ENCODE results near the gene TADA2B.

DNA sequence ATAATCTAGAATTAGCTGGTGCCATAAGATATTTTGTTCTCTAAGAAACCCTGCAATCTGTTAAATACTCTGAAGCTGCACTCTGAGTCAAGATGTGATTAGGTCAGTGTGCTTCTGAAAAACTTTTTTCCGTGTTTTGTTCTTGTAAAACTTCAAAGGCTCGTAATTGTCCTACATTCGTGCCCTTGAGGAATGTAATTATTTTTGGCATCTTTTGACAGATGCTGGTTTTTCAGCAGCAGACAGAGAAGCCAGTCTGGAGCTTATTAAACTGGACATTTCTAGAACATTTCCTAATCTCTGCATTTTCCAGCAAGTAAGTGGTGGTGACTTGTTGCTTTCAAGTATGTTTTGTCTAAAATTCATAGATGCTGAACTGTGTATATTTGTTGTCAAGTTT lies 36.8 kb upstream of the TADA2B start:
- TF ChIP-seq, protein P1, sequence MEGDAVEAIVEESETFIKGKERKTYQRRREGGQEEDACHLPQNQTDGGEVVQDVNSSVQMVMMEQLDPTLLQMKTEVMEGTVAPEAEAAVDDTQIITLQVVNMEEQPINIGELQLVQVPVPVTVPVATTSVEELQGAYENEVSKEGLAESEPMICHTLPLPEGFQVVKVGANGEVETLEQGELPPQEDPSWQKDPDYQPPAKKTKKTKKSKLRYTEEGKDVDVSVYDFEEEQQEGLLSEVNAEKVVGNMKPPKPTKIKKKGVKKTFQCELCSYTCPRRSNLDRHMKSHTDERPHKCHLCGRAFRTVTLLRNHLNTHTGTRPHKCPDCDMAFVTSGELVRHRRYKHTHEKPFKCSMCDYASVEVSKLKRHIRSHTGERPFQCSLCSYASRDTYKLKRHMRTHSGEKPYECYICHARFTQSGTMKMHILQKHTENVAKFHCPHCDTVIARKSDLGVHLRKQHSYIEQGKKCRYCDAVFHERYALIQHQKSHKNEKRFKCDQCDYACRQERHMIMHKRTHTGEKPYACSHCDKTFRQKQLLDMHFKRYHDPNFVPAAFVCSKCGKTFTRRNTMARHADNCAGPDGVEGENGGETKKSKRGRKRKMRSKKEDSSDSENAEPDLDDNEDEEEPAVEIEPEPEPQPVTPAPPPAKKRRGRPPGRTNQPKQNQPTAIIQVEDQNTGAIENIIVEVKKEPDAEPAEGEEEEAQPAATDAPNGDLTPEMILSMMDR (conservative IDR thresholded peaks at IDR 0.05; ENCODE audit: low read depth in 2 of 2), result no peak
- TF ChIP-seq ETS1 (IDR thresholded peaks at IDR 0.05) (no peak), EZH2 (IDR thresholded peaks at IDR 0.05; ENCODE audit: low read depth, unreplicated experiment) (no peak), REST (IDR thresholded peaks at IDR 0.05; ENCODE audit: unreplicated experiment) (no peak)

Measured in GM23338 (cell line).